Endothelial cell of umbilical vein (primary cell): ENCODE measurements around the gene TNFRSF1B. TPM values are rescaled to one million over a fixed set of nuclear protein-coding genes. Genes with fewer than 3 reads are reported as not detected.
A peak's percentile ranks its signal among the peaks of the same experiment; 100 is the strongest.

Source experiments
- BruUV-seq: library from RNA; stranded (reverse); fragments of 400-500 nt; replicated peaks from 2 replicates; lab custom pipeline; 2021; lab: Mats Ljungman, UMichigan
- CTCF ChIA-PET: fragments of 300-600, 350-600 bp; sonication (Branson Sonifier 250); formaldehyde crosslinking; loops from one replicate; lab custom pipeline; 2021; ENCODE audit warnings: antibody characterized with exemption, inconsistent platforms; lab: Charles Lee
- POLR2A ChIA-PET: fragments of 300-600, 350-600 bp; sonication (Branson Sonifier 250); formaldehyde crosslinking; loops from one replicate; lab custom pipeline; 2021; ENCODE audit warnings: antibody characterized with exemption, inconsistent platforms; lab: Charles Lee
- DNase-seq: peaks from one replicate; pipeline ENCODE4 v3.0.0-alpha.2; 2011; ENCODE audit warnings: low read depth, low spot score
- FAIRE-seq: peaks from 2 replicates; lab custom pipeline; 2011; peaks lifted over from hg19 to GRCh38; lab: Jason Lieb, UNC
- H2AFZ ChIP-seq: 2 replicates; pipeline ENCODE4 v1.6.0; 2012; ENCODE audit warnings: low read depth, low read length, control low read depth, inconsistent platforms
- H3K27ac ChIP-seq: 2 replicates; pipeline ENCODE4 v1.5.1; 2011; ENCODE audit warnings: low read depth, mild to moderate bottlenecking, control low read depth, low read length, moderate library complexity; ENCODE audit not compliant: insufficient read depth
- H3K27me3 ChIP-seq, 2 experiments: 2 replicates each; pipeline versions ENCODE4 v1.6.0 to v1.6.1; 2011; ENCODE audit warnings: low read length in 2 of 2, mixed read lengths in 1 of 2; ENCODE audit not compliant: control insufficient read depth in 2 of 2, insufficient read depth in 2 of 2
- H3K36me3 ChIP-seq, 2 experiments: 2 replicates in 1 of 2; 3 replicates in 1 of 2; pipeline ENCODE4 v1.5.1; 2011; ENCODE audit warnings: low read length in 2 of 2, mild to moderate bottlenecking in 1 of 2, moderate library complexity in 1 of 2; ENCODE audit not compliant: control insufficient read depth in 2 of 2, insufficient read depth in 2 of 2; ENCODE audit errors: extremely low read depth in 1 of 2
- H3K4me1 ChIP-seq: 3 replicates; pipeline ENCODE4 v1.5.1; 2011; ENCODE audit warnings: mild to moderate bottlenecking, low read length; ENCODE audit not compliant: control insufficient read depth, insufficient read depth; ENCODE audit errors: extremely low read depth
- H3K4me2 ChIP-seq: 2 replicates; pipeline ENCODE4 v1.6.1; 2011; ENCODE audit warnings: low read length, control low read depth, mixed read lengths; ENCODE audit not compliant: insufficient read depth
- H3K4me3 ChIP-seq, 3 experiments: fragments of 200-600 bp in 1 of 3; sonication (generic), shearing (Covaris generic) in 1 of 3; replicated peaks in 1 of 3; 2 replicates each; pipeline ENCODE4 v1.5.1; 2011 to 2016; ENCODE audit warnings: control low read depth in 3 of 3, low read length in 3 of 3, mild to moderate bottlenecking in 2 of 3, inconsistent platforms in 1 of 3, low read depth in 1 of 3, moderate library complexity in 1 of 3; ENCODE audit not compliant: insufficient read depth in 1 of 3
- H3K79me2 ChIP-seq: 2 replicates; pipeline ENCODE4 v1.6.0; 2012; ENCODE audit warnings: low read length, inconsistent platforms; ENCODE audit not compliant: control insufficient read depth, insufficient read depth
- H3K9ac ChIP-seq: replicated peaks from 2 replicates; pipeline ENCODE3; 2011; ENCODE audit warnings: low read length, control low read depth; ENCODE audit not compliant: insufficient read depth; ENCODE audit errors: extremely low read depth
- H3K9me1 ChIP-seq: replicated peaks from 3 replicates; pipeline ENCODE4 v1.6.0; 2011; ENCODE audit warnings: mild to moderate bottlenecking, low read length; ENCODE audit not compliant: control insufficient read depth, insufficient read depth; ENCODE audit errors: extremely low read depth
- H3K9me3 ChIP-seq: replicated peaks from 2 replicates; pipeline ENCODE4 v1.5.1; 2012; ENCODE audit warnings: low read length, inconsistent platforms; ENCODE audit not compliant: control insufficient read depth, insufficient read depth
- H4K20me1 ChIP-seq: replicated peaks from 2 replicates; pipeline ENCODE3; 2011; ENCODE audit warnings: mild to moderate bottlenecking, low read length; ENCODE audit not compliant: control insufficient read depth, insufficient read depth; ENCODE audit errors: extremely low read depth
- CTCF ChIP-seq, 2 donors: IDR thresholded peaks; 1 replicate in 1 of 2; 2 replicates in 1 of 2; pipeline ENCODE4 v1.5.1; 2011; ENCODE audit warnings: low read length in 2 of 2, mild to moderate bottlenecking in 2 of 2, moderate library complexity in 2 of 2, control low read depth in 1 of 2, inconsistent platforms in 1 of 2, low read depth in 1 of 2; ENCODE audit not compliant: insufficient read depth in 1 of 2; ENCODE audit errors: extremely low read depth in 1 of 2
- FOS ChIP-seq: IDR thresholded peaks from 2 replicates; pipeline ENCODE4 v1.6.1; 2011; ENCODE audit warnings: mild to moderate bottlenecking, low read length, moderate library complexity, borderline replicate concordance; ENCODE audit not compliant: insufficient read depth
- JUN ChIP-seq: IDR thresholded peaks from 2 replicates; pipeline ENCODE4 v1.6.1; 2011; ENCODE audit warnings: borderline replicate concordance, low read depth; ENCODE audit not compliant: insufficient read length, insufficient read depth
- MAX ChIP-seq: IDR thresholded peaks from 2 replicates; pipeline ENCODE4 v1.6.1; 2011; ENCODE audit not compliant: insufficient read depth, insufficient read length
- MYC ChIP-seq: IDR thresholded peaks from one replicate; pipeline ENCODE4 v1.6.1; 2011; ENCODE audit warnings: mild to moderate bottlenecking, low read depth, low read length
- POLR2A ChIP-seq: IDR thresholded peaks from 2 replicates; pipeline ENCODE4 v1.6.1; 2012; ENCODE audit warnings: low read depth, mild to moderate bottlenecking, control low read depth, low read length
- POLR2AphosphoS5 ChIP-seq: IDR thresholded peaks from 2 replicates; pipeline ENCODE4 v1.6.1; 2012; ENCODE audit warnings: low read depth, mild to moderate bottlenecking, control low read depth, low read length, moderate library complexity; ENCODE audit not compliant: insufficient read depth
- dilution Hi-C: fragments of 300-500 bp; cut with MboI; formaldehyde crosslinking; loops from one replicate; pipeline ENCODE4 v1.15.0; 2019; ENCODE audit warnings: low sequenced_read_pairs; ENCODE audit not compliant: extremely low pct_ligation_motif_present
- intact Hi-C: fragments of 100-400 bp; cut with micrococcal nuclease; formaldehyde crosslinking; loops from one replicate; pipeline ENCODE4 v1.10.0; 2022
- polyA plus RNA-seq, 4 experiments: library from polyadenylated mRNA; depleted of rRNA in 3 of 4; stranded (reverse) in 3 of 4; unstranded in 1 of 4; fragments of >200 nt; gene quantifications; 2 replicates each; pipeline versions ENCODE4 v1.2.1 to v1.2.3, GENCODE V29; 2011 to 2012; ENCODE audit warnings: missing spikeins in 1 of 4
- total RNA-seq: library from RNA; stranded (reverse); gene quantifications from 2 replicates; pipeline ENCODE4 v1.2.3, GENCODE V29; 2021

The TNFRSF1B gene
- total and polyA plus RNA-seq, 2 donors (not counting 3 experiments of a cell fraction or from before 2014, with no cell fraction given) = 53.6 to 65.9 TPM

- TF ChIP-seq MAX (peak; percentile 58), POLR2A (no peak), CTCF (IDR thresholded peaks at IDR 0.05; ENCODE audit: extremely low read depth in 1 of 2, insufficient read depth in 1 of 2, low read depth in 1 of 2, low read length in 2 of 2) (no peak), FOS (no peak), JUN (no peak), MYC (peak; percentile 35), POLR2AphosphoS5 (no peak)
- Histone ChIP-seq H3K4me1 (peaks cover 14% of the 10 kb centered on the region), H3K9me3 (no peaks in the 10 kb centered on the region), H2AFZ (peak overlapping the region; percentile 11), H3K79me2 (no peaks in the 10 kb centered on the region), H3K27ac (peak overlapping the region; percentile 9), H3K36me3 (no peaks in the 10 kb centered on the region), H3K4me2 (no peak overlapping the region), H3K9me1 (no peaks in the 10 kb centered on the region), H3K9ac (no peak overlapping the region), H3K4me3 (no peak overlapping the region), H4K20me1 (no peaks in the 10 kb centered on the region), H3K27me3 (no peaks in the 10 kb centered on the region)
- dilution Hi-C loops (no loop called here), intact Hi-C loops (loop anchor here (1.0 to 2.0 kb wide), 2 partner anchors 8 to 26 kb away; no protein-coding TSS in a partner anchor)
- ChIA-PET POLR2A (no interaction called here), CTCF (interaction anchor here (0.8 to 2.7 kb wide), 5 partner anchors 9 to 74 kb away, joined by 3 to 10 read pairs (median 7); partner anchors contain the start of gene TNFRSF1B)
- BruUV-seq = no TSS peak
- FAIRE-seq (peak; percentile 70), DNase-seq (peak; percentile 49)
These were observed 13.5 kb upstream of the TNFRSF1B start for GRCh38 chr1:12153181-12153785.
